Panc1 (cell line): ENCODE measurements around the gene ORM1.

ENCODE experiments used
- POLR2AphosphoS5 ChIP-seq: IDR thresholded peaks from 2 replicates; pipeline ENCODE4 v1.6.1; 2012; ENCODE audit warnings: mild to moderate bottlenecking, low read depth, low read length, moderate library complexity
- TF ChIP-seq, protein P1 (sequence below): fragments of 450-650 bp; IDR thresholded peaks from 2 replicates; pipeline ENCODE4 v1.5.1; 2017; ENCODE audit warnings: mild to moderate bottlenecking

DNA sequence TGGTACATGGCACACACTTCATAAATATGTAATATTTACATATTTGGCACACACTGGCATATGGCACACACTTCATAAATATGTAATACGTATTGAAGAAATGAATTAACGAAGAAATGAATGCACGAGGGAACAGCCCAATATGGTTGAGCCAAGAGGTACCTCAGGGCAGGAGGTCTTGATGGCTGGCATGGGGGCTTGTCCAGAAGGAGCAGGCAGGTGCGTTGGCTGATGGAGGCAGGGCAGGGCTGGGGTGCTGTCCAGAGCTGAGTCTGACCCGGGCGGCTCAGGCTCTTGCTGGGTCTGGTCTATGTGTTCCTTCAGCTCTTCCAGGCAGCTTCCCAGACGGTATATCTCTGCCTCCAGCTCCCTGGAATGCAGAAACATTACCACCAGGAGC, 38.6 kb downstream of the ORM1 start:
- TF ChIP-seq, protein P1, sequence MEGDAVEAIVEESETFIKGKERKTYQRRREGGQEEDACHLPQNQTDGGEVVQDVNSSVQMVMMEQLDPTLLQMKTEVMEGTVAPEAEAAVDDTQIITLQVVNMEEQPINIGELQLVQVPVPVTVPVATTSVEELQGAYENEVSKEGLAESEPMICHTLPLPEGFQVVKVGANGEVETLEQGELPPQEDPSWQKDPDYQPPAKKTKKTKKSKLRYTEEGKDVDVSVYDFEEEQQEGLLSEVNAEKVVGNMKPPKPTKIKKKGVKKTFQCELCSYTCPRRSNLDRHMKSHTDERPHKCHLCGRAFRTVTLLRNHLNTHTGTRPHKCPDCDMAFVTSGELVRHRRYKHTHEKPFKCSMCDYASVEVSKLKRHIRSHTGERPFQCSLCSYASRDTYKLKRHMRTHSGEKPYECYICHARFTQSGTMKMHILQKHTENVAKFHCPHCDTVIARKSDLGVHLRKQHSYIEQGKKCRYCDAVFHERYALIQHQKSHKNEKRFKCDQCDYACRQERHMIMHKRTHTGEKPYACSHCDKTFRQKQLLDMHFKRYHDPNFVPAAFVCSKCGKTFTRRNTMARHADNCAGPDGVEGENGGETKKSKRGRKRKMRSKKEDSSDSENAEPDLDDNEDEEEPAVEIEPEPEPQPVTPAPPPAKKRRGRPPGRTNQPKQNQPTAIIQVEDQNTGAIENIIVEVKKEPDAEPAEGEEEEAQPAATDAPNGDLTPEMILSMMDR: no peak
- no peak for TF ChIP-seq POLR2AphosphoS5
